Body of pancreas (tissue), 4 donors: ENCODE measurements around the gene ABCA10.

Experiments used
- POLR2A ChIP-seq, 3 donors: fragments of 450-650 bp; IDR thresholded peaks; one replicate each; pipeline ENCODE4 v1.6.1; 2016; ENCODE audit warnings: antibody characterized with exemption in 3 of 3, mild to moderate bottlenecking in 2 of 3
- TF ChIP-seq, protein P1 (sequence below), 7 experiments: fragments of 450-650 bp in 4 of 7; fragments of 200-600 bp in 3 of 7; sonication (generic) in 3 of 7; IDR thresholded peaks; one replicate each; pipeline ENCODE4 v1.5.1; 2016 to 2019; ENCODE audit warnings: antibody characterized with exemption in 7 of 7

- TF ChIP-seq POLR2A (IDR thresholded peaks at IDR 0.05) = no peak
- TF ChIP-seq, protein P1, sequence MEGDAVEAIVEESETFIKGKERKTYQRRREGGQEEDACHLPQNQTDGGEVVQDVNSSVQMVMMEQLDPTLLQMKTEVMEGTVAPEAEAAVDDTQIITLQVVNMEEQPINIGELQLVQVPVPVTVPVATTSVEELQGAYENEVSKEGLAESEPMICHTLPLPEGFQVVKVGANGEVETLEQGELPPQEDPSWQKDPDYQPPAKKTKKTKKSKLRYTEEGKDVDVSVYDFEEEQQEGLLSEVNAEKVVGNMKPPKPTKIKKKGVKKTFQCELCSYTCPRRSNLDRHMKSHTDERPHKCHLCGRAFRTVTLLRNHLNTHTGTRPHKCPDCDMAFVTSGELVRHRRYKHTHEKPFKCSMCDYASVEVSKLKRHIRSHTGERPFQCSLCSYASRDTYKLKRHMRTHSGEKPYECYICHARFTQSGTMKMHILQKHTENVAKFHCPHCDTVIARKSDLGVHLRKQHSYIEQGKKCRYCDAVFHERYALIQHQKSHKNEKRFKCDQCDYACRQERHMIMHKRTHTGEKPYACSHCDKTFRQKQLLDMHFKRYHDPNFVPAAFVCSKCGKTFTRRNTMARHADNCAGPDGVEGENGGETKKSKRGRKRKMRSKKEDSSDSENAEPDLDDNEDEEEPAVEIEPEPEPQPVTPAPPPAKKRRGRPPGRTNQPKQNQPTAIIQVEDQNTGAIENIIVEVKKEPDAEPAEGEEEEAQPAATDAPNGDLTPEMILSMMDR (IDR thresholded peaks at IDR 0.05) = no peak
Measured at GRCh38 chr17:69175625-69176456, 52.8 kb downstream of the ABCA10 start.
